NCI-H460 (cell line): Measurements from ENCODE around the gene ASIC3. TPM values are rescaled to one million over a fixed set of nuclear protein-coding genes. Genes with fewer than 3 reads are reported as not detected.

ENCODE experiments used
- DNase-seq: peaks from one replicate; pipeline ENCODE4 v3.0.0-alpha.2; 2016; ENCODE audit warnings: low read depth; ENCODE audit errors: extremely low read depth
- total RNA-seq: library from RNA; depleted of rRNA; stranded (reverse); fragments of >200 nt; shearing (Covaris generic); gene quantifications from 2 replicates; pipeline ENCODE4 v1.2.3, GENCODE V29; 2014; rRNA removed

Gene ASIC3
- total RNA-seq, 1 experiment from 2014 or later: 1.1 TPM

DNA sequence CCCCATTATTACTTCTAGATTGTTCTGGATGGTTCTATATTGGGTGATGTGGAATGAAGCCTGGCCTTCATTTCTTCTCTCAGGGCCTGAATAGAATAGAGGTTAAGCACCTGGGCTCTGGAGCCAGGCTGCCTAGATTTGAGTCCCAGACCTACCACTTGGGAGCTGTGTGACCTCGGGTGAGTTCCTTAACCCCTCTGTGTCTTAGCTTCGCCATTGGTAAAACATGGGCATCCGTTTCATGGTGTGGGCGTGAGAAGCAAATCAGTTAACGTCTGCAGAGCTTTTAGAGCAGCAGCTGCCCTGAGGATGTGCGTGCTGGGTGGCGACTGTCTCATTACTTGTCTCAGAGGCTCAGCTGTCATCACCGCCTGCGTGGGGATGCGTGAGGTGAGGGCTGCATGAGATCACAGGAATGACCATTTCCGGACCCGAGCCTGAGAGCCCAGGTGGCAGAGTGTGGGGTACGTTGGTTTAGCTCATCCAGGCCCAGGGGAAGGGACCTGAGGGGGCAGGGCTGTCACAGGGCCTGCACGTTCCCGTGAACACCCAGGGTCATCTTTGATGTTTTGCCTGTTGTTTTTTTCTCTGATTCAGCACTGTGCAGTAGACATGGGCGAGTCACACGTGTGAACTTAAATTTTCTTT is 47.6 kb downstream of the ASIC3 start:
- no peak for DNase-seq

DNA sequence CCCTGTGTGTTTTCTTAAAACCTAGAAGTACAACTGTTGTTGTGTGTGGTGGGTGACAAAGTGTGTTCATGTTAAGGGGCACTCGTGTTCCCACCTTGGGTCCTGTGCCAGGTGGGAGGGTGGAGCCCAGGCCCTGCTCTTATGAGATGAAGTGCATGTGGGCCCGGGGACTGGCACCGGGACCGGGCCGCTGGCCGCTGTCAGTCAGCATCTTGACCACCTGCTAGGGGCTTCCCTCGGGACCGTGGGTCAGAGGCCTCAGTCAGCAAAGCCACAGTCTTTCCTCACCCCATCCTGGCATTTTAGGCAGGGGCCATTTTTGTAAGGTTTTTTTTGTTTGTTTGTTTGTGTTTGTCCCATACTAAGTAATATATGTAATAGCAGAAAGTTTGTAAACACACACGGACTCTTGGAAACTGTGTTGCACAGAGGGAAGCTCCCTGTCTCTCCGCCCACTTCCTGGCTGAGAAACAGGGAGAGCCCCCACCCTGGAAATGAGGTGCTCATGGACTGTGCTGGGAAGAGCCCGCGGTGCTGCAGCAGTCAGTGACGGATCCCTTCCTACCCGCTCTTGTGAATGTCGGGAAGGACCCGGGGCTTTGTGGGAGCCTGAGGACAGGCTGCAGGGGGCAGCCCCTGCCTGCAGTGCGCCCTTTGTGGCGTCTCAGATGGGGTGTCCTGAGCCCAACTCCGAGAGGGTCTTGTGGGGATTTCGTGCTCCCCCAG is 51.3 kb downstream of the ASIC3 start:
- no peak for DNase-seq

DNA sequence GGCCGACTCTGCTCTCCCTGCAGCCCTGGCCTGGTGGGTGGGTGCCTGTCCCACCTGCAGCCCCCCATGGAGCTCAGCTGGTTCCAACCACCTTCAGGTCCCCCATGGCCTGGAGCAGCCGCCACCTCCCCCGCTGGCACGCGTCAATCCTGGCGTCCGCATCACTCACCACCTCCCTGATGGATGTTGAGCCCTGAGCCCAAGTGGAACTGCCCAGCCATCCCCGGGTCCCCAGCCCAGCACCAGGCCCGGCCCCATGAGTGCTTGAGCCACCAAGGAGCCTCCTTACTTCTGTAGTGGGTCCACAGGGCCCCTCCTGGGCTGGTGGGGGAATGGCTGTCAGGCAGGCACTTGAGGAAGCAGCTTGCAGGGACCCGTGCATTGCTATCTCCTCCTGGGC is 52.6 kb downstream of the ASIC3 start:
- no peak for DNase-seq

DNA sequence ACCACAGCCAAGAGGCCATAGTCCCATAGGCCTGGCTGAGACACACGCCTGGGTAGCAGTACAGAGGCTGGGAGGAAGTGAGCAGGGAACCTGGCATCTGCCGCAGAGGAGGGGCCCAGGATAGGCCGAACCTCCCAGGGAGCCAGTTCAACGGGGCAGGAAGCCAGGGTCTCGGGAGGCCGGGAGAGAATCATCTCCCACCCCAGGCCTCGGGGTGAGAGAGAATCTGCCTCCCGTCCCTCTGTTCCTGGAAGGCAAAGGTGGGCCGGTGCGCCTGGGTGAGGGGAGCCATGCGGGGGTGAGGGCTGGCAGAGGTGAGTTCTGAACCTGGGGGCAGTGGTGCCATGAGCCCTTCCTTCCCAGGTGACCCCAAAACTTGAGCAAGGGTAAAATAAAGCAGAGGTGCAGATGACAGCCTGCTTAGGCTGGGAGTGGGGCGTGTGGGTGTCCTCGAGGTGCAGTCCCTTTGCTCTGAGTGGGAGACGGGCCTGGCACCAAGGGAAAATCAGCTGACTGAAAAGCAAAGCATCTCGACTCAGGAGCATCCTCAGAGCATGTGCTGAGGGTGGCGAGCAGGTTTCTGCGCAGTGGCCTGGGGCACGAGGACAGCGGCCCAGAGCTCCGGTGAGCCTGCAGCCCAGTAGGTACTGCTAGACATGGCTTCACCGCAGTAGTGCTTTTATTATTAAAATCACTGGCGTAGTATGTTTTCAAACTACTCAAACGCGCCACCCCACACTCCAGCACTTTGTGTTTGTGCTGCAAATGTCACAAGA is 53.5 kb downstream of the ASIC3 start:
- no peak for DNase-seq

Other genes starting within 250 kb of the ASIC3 start
- gene TMEM176B, start 248.2 kb upstream of the ASIC3 start, total RNA-seq: not detected in 2 replicates
- 0.10 TPM in 1 of 2 replicates, not detected in the other for gene TMEM176A, start 247.8 kb upstream of the ASIC3 start, total RNA-seq
- not detected in 2 replicates for gene AOC1, start 196.0 kb upstream of the ASIC3 start, total RNA-seq
- 0.27 and 0.58 TPM in 2 replicates for gene KCNH2, start 70.2 kb upstream of the ASIC3 start, total RNA-seq
- 0.30 and 0.46 TPM in 2 replicates for gene NOS3, start 57.5 kb upstream of the ASIC3 start, total RNA-seq
- gene ATG9B, start 24.0 kb upstream of the ASIC3 start, total RNA-seq: 0.25 TPM in 1 of 2 replicates, not detected in the other
- 26.8 and 32.7 TPM in 2 replicates for gene ABCB8, start 20.1 kb upstream of the ASIC3 start, total RNA-seq
- gene CDK5, start 9.4 kb downstream of the ASIC3 start, total RNA-seq: 10.8 and 13.1 TPM in 2 replicates
- 199 and 223 TPM in 2 replicates for gene SLC4A2, start 11.1 kb downstream of the ASIC3 start, total RNA-seq
- gene FASTK, start 32.3 kb downstream of the ASIC3 start, total RNA-seq: 63.4 and 77.1 TPM in 2 replicates
- 35.2 and 46.6 TPM in 2 replicates for gene TMUB1, start 35.0 kb downstream of the ASIC3 start, total RNA-seq
- 39.6 and 43.2 TPM in 2 replicates for gene AGAP3, start 37.9 kb downstream of the ASIC3 start, total RNA-seq
- not detected in 2 replicates for gene GBX1, start 119.2 kb downstream of the ASIC3 start, total RNA-seq
- gene ASB10, start 138.7 kb downstream of the ASIC3 start, total RNA-seq: not detected in 2 replicates
- gene H2BK1, start 162.0 kb downstream of the ASIC3 start, total RNA-seq: not detected in 2 replicates
- gene ABCF2, start 178.7 kb downstream of the ASIC3 start, total RNA-seq: 70.0 and 73.6 TPM in 2 replicates
- gene CHPF2, start 184.0 kb downstream of the ASIC3 start, total RNA-seq: 33.3 and 33.7 TPM in 2 replicates
- 39.0 and 43.5 TPM in 2 replicates for gene SMARCD3, start 200.2 kb downstream of the ASIC3 start, total RNA-seq